GM19395 (cell line): ENCODE measurements around the gene SMARCC2.

Source experiments
- ATAC-seq: cut with Tn5 transposase; IDR thresholded peaks from one replicate; pipeline ENCODE4 v1.9.1; 2021; ENCODE audit warnings: mild to moderate bottlenecking, moderate library complexity; ENCODE audit not compliant: unreplicated experiment

The SMARCC2 gene

DNA sequence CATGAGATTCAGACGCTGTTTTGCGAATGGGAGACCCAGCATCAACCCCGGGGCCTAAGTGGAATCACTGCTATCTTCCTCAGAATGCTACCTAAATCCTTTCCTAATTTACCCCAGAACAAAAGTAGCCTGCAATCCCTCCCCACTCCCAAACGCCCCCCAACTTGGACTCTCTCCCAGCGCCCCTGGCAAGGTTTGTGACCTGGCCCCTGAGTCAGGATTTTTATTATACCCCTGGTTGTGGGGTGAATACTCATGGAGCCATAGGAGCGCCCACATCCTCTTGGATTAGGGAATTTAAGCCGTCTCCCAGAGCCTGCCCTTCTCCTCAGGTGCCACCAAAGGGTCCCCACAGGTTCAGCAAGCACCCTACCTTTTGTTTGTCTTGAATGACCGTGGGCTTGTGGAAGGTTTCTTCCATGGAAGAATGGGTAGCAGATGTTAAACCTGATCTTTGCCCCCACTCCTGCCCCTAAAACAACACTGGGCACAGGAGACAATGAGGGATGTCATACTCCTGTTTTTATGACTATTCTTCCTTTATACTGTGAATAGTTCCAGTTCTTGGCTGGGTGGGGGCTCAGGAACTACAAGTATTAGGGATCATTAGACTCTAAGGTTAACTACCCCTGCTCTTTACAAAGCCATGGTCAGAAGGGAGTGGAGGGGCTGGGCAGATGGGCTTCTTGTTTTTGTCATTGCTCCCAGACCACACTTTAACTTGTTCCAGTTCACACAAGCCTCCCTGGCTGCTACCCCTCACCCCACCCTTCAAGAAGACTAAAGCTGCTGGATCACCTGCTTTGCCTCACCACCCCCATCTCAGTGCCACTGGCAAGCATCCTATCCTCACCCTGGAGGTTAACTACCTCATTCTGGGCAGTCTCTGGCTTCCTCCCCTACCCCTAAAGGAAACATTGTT is 36.3 kb downstream of the SMARCC2 start:
- no peak for ATAC-seq

DNA sequence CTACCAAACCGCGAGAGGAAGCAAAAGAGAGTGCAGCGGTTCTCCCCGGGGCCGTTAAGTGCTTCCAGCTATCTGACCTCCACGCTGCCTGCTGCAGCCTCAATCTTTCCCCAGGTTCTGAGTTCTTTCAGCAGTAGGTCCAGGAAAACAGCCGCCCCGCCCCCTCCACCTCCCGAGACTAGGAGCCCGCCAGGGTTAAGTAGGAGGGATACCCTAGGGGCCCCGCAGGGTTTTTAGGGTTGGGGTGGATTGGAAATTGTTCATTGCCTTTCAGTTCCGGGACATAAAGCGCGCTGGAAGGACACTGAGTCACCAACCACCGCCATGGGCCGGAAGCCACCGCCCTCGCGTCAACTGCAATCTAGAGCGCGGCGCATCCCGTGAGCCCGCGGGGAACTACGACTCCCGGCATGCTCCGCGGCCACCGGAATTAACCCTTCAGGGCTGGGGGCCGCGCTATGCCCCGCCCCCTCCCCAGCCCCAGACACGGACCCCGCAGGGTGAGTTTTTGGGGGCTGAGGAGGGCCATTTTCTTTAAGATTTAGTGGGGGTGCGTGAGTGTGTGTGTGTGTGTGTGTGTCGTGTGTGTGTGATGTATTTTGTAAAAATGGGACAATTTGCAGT is 37.0 kb downstream of the SMARCC2 start, which contains the start of gene MYL6B:
Gene MYL6B, plus strand, starts transcription at position 456 of the 624 bp plus-strand sequence. CDS start 1,332 bp downstream, outside the sequence.
- ATAC-seq = peak; percentile 73

DNA sequence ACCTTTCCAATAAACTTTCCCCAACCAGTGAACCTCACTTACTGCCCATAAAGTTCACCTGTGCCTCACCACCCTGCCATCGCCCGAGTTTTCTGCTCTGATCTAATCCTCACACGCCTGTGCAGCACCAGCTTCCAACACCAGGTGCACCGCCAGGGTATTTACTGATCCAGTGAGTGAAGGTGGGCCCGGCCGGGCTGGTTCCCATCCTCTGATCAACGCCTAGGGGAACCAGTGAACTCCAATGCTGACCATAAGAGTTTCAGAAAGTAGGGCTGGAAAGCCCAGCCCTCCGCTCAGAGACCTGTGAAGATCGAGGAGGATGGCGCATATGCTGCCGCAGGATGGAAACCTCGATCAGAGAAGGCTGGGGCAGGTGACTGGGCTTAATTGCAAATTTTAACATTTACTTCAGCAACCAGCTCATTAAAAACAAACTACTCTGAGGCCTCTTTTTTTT is 37.6 kb downstream of the SMARCC2 start:
- ATAC-seq = peak; percentile 64

- no peak for ATAC-seq
These were observed 38.7 kb downstream of the SMARCC2 start for GRCh38 chr12:56150563-56150962.

GRCh38 chr12:56146492-56147460 is 42.5 kb downstream of the SMARCC2 start:
- ATAC-seq = no peak

DNA sequence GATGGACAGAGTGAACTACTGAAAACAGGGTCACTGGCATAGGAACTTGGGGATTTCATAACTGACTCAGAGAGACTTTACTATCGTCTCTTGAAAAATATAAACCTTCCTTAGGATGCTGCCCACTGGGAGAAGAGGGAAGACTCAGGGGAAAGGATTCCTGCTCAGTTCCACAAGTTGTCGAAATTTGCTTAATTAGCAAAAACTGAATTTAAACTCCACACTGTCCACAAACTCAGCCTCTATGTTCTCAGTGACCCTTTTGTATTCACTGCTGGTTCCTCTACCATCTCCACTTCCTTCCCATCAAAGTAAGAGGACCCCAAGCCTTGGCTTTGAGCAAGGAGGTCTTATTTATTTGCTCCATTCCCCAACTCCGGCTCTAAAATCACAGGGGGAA is 44.1 kb downstream of the SMARCC2 start:
- no peak for ATAC-seq

GRCh38 chr12:56143870-56144269 is 45.4 kb downstream of the SMARCC2 start:
- ATAC-seq = no peak

DNA sequence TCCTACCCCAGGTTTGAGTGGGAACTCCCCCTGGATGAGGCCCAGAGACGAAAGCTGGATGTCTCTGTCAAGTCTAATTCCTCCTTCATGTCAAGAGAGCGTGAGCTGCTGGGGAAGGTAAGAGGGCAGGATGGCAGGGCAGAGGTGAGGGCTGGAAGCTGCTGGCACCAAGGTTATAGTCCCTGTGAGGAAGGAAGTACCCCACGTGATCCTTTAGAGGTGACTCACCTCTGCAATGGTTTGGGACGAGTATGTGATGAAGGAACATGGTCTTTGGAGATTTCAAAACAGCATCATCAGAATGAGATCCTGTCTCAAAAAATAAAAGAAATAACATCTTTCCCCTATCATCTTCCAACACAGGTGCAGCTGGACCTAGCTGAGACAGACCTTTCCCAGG is 46.1 kb downstream of the SMARCC2 start:
- ATAC-seq = no peak

- ATAC-seq = no peak
These were observed 47.1 kb downstream of the SMARCC2 start for GRCh38 chr12:56141946-56142784.

DNA sequence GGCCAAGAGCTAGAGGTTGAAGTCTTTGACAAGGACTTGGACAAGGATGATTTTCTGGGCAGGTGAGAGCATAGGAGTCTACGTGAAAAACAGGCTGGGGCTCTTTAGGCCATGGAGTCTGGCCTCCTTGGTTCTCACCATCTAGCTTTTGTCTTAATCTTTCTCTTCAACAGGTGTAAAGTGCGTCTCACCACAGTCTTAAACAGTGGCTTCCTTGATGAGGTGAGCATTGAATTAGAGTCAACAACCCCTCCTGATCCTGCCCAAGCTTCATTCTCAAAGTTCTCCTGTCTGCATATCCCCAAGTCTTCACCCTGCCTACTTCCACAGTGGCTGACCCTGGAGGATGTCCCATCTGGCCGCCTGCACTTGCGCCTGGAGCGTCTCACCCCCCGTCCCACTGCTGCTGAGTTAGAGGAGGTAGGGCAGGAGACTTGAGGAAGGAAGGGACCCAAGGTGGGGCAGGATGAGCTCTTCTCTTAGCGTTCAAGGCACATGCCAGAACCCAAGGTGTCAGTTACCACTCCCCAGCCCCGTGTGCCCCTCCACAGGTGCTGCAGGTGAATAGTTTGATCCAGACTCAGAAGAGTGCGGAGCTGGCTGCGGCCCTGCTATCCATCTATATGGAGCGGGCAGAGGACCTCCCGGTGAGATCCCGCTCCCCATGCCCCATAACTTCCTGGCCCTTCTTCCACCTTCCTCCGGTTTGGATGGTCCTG is 51.3 kb downstream of the SMARCC2 start:
- ATAC-seq = no peak

DNA sequence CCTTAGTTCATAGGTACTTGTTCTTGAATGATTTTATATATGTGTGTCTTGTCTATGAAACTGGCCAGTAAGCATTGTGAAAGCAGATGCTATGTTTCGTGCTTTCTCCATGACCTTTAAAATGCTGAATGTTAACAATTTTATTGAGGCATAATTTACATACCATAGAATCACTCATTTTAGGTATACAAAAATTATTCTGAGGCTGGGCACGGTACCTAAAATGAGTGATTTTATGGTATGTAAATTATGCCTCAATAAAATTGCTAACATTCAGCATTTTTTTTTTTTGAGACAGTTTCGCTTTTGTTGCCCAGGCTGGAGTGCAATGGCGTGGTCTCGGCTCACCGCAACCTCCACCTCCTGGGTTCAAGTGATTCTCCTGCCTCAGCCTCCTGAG is 54.4 kb downstream of the SMARCC2 start:
- ATAC-seq = no peak

GRCh38 chr12:56130876-56131275 is 58.4 kb downstream of the SMARCC2 start:
- ATAC-seq = no peak

DNA sequence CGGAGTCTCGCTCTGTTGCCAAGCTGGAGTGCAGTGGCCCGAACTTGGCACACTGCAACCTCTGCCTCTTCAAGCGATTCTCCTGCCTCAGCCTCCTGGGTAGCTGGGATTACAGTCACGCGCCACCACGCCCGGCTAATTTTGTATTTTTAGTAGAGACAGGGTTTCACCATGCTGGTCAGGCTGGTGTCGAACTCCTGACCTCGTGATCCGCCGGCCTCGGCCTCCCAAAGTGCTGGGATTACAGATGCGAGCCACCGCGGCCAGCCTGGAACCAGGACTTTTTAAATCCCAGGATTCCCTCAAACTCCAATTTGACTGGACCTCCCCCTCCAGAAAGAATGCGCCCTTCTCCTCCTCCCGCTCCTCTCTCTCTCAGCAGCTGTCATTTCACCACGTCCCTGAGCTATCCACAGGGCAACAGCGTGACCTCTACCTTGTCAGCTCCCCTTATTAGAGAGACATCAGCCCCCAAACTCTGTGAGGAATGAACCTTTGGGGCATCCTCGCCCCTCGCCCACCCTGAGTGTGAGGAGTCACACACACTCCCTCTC is 59.3 kb downstream of the SMARCC2 start:
- ATAC-seq = no peak

DNA sequence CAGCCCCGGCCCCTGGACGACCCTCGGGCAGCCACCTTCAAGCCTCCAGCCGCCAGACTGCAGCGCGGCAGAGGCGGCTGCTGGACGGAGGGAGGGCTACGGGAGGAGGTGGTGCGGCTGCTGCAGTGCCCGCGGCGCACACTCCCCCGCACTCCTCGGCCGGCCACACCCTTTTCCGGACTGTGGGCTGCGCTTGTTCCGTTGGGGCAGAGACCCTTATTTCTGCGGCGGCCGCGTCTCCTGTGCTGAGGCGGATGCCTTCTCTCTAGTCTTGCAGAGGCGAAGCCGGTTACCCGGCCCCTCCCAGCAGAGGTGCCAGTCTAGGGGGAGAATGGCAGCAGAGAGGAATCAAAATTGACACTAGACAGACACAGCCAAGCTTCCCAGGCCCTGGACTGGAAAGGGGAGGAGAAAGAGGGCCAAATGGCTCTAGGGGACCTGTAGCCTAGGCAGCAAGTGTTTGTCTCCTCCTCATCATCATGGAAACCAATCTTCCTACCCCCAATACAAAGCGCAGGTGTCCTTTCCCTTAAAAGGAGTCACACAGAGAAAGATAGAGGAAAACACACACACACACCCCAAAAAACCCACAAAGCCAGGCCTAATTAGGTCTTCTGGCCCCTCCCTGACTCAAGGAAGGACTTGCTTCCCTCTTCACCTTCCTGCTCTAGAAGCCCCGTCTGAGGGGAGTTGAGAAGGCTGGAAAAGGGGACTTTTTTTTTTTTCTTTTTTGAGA is 59.9 kb downstream of the SMARCC2 start:
- peak; percentile 29 for ATAC-seq

- ATAC-seq = peak; percentile 3
These were observed 60.5 kb downstream of the SMARCC2 start for GRCh38 chr12:56128670-56129205.

DNA sequence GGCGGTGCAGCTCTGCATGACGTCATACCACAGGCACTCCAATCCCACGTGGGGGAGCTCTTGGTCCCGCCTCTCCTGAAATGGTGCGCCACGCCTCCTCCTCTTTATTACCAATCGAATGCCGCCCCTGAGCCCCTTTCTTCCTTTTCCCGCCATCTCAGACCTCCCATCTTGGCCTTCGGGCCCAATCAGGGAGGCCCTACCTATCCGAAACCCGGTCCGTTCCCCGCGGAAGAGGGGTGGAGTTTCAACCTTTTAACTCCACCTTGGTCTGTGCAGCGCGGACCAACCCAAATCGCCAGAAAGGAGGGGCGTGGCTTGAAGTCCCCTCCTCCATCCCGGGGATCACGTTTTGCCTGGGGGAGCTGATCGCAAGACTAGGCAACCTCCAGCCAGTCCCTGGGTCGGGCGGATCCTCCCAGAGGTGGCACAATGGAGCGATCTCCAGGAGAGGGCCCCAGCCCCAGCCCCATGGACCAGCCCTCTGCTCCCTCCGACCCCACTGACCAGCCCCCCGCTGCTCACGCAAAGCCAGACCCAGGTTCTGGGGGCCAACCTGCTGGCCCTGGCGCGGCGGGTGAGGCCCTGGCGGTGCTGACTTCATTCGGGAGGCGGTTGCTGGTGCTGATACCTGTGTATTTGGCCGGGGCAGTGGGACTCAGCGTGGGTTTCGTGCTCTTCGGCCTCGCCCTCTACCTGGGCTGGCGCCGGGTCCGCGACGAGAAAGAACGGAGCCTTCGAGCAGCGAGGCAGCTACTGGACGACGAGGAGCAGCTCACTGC is 61.2 kb downstream of the SMARCC2 start, which contains the start of gene ESYT1:
Gene ESYT1, plus strand, starts transcription at position 380 of the 782 bp plus-strand sequence. Its CDS starts 53 bp downstream, at position 433.
- ATAC-seq = peak; percentile 91

- ATAC-seq = no peak
These were observed 61.8 kb downstream of the SMARCC2 start for GRCh38 chr12:56127485-56127887.
